Erythroblast (primary cell): ENCODE measurements around the gene ATR.

Source experiments
- GATA1 ChIP-seq: IDR thresholded peaks from 2 replicates; pipeline ENCODE4 v1.6.1; 2011; ENCODE audit warnings: low read depth, mild to moderate bottlenecking, control low read depth, low read length, moderate library complexity
- POLR2A ChIP-seq: IDR thresholded peaks from 2 replicates; pipeline ENCODE4 v1.6.1; 2011; ENCODE audit warnings: mild to moderate bottlenecking, low read length

- no peak for TF ChIP-seq POLR2A
- no peak for TF ChIP-seq GATA1
These were observed 145.4 kb downstream of the ATR start for GRCh38 chr3:142433110-142433509.
